HFF-Myc (cell line): Measurements from ENCODE around the gene BLCAP.
"Not testable (repeated sequence)": the region's sequence is repeated elsewhere in the genome, so short reads cannot be mapped to it uniquely, and the experiment has no call there.

ENCODE experiments used
- DNase-seq: peaks from one replicate; pipeline ENCODE4 v3.0.0-alpha.2; 2011; ENCODE audit warnings: low read depth; ENCODE audit errors: extremely low read depth
- H3K4me3 ChIP-seq: replicated peaks from 2 replicates; pipeline ENCODE4 v1.5.1; 2011; ENCODE audit warnings: low read depth, mild to moderate bottlenecking, control low read depth, low read length
- CTCF ChIP-seq: IDR thresholded peaks from 2 replicates; pipeline ENCODE4 v1.5.1; 2012; ENCODE audit warnings: mild to moderate bottlenecking, low read depth, low read length, control low read depth; ENCODE audit errors: missing control alignments

BLCAP gene

DNA sequence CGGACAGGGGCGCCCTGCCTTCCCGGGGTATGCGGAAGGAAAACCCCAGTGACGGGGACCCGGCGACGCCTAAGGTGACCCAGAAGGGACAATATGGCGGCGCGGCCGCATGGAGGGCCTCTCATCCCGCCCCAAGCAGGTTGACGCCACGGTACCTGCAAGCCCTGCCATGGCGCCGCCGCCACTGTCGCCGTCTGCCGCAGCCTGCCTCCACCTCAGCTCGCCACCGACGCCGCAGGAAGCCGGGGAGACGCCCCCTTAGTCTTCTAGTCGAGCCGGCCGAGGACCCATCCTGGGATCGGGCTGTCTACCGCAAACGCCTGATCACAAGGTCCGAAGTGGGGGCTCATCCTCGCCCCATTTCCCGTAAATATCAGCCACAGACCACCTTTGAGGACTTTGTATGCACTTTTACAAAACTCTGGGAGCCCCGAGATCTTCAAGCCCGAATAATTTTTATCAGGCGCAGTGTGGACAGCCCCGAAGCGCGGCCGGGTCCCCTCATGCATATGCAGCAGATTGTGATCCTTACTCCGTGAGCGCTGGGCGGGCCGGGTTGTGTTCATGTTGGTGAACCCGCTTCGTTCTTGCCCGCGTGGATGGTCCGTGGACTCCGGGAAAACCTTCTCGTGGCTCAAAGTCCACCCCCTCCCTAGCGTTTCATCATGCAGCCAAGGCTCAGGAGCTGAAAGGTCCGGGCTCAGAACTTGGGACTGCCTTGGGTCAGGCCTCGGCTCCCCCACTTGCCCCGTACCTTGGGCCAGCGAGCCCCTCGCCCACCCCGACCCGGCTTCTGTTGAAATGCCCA, at the start of gene BLCAP:
BLCAP (minus strand) TSS at position 239 of the 808 bp plus-strand sequence. CDS start 8,702 bp downstream, outside the sequence.
- H3K4me3 ChIP-seq = peak within 1 kb of the TSS; percentile 99
- TF ChIP-seq CTCF = no peak
- no peak for DNase-seq

- not testable (repeated sequence) for DNase-seq, H3K4me3 ChIP-seq
Observed at GRCh38 chr20:37577436-37577835, 49.8 kb upstream of the BLCAP start.

- no peak for TF ChIP-seq CTCF
- no peak for DNase-seq
- no peak overlapping the region for H3K4me3 ChIP-seq
Observed at GRCh38 chr20:37576911-37577310, 49.2 kb upstream of the BLCAP start.

DNA sequence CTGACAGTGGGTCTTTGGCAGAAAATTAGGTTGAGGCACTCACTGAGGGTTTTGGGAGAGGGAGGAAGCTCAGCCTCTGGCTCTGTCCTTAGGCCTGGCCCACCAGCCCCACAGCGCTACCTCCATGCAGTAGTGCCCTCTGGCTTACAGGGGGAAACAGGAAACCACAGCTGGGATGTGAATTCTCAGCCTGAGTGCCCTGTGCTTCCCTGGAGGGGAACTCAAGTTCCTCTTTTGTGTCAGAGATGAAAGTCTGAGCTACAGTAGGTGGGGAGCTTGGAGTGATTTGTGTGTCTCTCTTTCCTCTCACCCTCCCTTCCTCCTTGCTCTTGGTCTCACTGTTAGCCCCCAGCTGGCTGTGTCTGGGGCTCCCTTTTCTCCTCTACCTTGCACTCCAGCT, 48.2 kb upstream of the BLCAP start:
- no peak for TF ChIP-seq CTCF
- DNase-seq = no peak
- H3K4me3 ChIP-seq = no peak overlapping the region

DNA sequence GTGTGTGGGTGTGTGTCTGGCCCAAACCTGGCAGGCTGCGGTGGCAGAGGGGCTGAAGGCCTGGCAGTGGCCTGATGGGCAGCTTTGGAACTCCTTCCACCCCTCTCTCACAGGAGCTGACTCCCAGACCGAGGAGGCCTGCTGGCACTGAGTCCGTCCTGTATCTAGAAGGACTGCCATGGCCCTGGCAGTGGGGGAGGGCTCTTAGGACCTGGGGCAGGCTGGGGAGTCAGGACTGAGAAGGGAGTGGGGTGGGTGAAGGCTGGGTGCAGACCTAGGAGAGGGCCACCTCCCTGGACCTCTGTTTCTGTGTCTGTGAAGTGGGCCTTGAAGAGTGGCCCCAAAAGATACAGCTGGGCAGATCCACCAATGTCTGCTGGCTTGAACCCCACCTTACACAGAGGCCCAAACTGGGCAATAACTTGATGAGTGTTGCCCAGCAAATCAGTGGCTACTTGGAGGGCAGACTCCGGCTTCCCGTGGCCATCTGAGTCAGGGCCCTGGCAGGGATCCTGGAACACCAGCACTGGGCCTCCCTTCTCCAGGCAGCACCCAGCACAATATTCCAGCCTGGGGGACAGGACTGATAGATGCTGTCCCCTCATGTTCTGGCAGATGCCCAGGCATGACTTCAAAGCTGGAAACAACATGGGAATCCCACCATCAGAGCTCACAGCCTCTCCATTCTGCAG, 46.7 kb upstream of the BLCAP start:
- TF ChIP-seq CTCF = no peak
- no peak overlapping the region for H3K4me3 ChIP-seq
- no peak for DNase-seq

GRCh38 chr20:37573626-37574198, 46.0 kb upstream of the BLCAP start:
- H3K4me3 ChIP-seq = no peak overlapping the region
- no peak for TF ChIP-seq CTCF
- no peak for DNase-seq

DNA sequence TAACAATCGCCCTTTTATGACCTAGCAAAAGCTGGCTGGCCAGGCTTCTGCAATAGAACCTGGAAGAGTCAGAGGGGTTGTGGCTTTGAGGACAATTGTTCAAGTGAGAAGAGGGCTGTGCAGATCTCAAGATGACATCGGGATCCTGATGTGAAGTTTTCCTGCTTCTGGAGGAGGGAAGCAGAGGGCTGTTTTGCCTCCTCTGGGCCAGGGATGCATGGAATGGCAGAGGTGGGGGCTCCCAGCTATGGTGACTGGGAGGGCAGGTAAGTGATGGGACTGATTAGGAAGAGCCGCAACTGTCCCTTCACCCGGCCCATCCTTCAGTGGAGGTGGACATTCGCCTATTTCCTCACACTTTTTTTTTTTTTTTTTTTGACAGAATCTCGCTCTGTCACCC, 43.4 kb upstream of the BLCAP start:
- no peak for TF ChIP-seq CTCF
- DNase-seq = no peak
- H3K4me3 ChIP-seq = no peak overlapping the region
